NT2/D1 (cell line): Measurements from ENCODE around the gene SCUBE2.

Source experiments
- SUZ12 ChIP-seq: IDR thresholded peaks from 2 replicates; pipeline ENCODE4 v1.6.1; 2011; ENCODE audit not compliant: insufficient read length, insufficient read depth; ENCODE audit errors: extremely low read depth
- YY1 ChIP-seq: IDR thresholded peaks from 2 replicates; pipeline ENCODE4 v1.6.1; 2011; ENCODE audit not compliant: insufficient read length, insufficient read depth
- ZNF274 ChIP-seq: IDR thresholded peaks from 2 replicates; pipeline ENCODE4 v1.6.1; 2011; ENCODE audit warnings: mild to moderate bottlenecking, low read depth, low read length

DNA sequence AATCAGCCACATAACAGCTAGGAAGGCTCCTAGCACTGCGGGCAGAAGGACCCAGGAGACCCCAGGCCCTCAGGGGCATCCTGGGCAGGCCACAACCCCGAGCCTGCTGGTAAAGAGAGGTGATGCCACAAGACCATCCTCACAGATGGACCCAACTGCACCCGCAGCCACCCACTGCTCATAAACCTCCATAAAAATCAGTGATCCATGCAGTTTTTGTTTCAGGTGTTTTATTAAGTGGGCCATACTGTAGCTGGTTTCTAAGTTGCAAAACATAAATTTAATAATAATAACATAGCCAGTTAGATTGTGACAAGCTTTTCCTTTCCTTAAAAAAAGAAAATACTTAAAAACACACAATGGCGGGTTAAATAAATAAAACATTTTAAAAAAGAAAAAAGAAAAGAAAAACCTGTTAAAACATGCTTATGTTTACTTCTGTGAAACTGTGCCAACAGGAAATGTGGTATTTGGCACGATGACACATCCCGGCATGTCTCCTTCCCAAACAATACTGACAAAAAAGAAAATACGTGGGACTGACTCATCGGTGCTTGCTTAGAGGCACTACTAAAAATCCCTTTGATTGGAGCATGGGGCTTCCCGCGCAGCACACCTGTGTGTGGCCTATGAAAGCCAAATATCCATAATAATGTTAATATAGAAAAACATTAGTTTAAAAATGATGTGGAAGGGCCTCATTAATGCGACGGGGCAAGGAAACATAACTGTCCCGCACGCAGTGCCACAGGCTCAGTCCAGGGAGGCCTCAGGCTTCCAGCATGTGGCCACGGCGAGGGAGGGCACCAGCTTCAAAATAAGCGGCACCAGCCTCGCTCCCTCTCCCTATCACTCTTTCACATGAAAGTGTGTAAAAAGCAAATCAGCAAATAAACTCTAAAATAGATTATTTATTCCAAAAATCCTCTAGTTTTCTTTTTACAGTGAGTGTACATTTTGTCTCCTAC, 47.5 kb upstream of the SCUBE2 start:
- TF ChIP-seq ZNF274, result no peak
- TF ChIP-seq YY1, result no peak
- no peak for TF ChIP-seq SUZ12
